GM23338 (cell line): ENCODE data around the gene PDLIM5. TPM values are rescaled to one million over a fixed set of nuclear protein-coding genes. Genes with fewer than 3 reads are reported as not detected.

ENCODE experiments used
- ATAC-seq: fragments of 200-7000 bp; cut with Tn5 transposase; 3 replicates; pipeline ENCODE4 v1.9.1; 2020
- DNase-seq: peaks from one replicate; pipeline ENCODE4 v3.0.0-alpha.2; 2015; ENCODE audit warnings: low spot score
- H2AFZ ChIP-seq: fragments of 200-600 bp; sonication (generic); 2 replicates; pipeline ENCODE4 v1.8.0; 2016; ENCODE audit warnings: antibody characterized with exemption, mild to moderate bottlenecking, moderate library complexity
- H3F3A ChIP-seq: fragments of 200-600 bp; sonication (generic); replicated peaks from 2 replicates; pipeline ENCODE4 v1.8.0; 2017; ENCODE audit warnings: antibody characterized with exemption, mixed run types, low read depth
- H3K27ac ChIP-seq: fragments of 200-600 bp; sonication (generic); 2 replicates; pipeline ENCODE4 v1.6.1; 2016; ENCODE audit warnings: low read depth
- H3K27me3 ChIP-seq: fragments of 200-600 bp; sonication (generic); 2 replicates; pipeline ENCODE4 v1.8.0; 2016; ENCODE audit warnings: mild to moderate bottlenecking, mixed run types, moderate library complexity; ENCODE audit not compliant: insufficient read depth
- H3K36me3 ChIP-seq: fragments of 200-600 bp; sonication (generic); 2 replicates; pipeline ENCODE4 v1.8.0; 2016; ENCODE audit warnings: mild to moderate bottlenecking; ENCODE audit not compliant: insufficient read depth
- H3K4me1 ChIP-seq: fragments of 200-600 bp; sonication (generic); 2 replicates; pipeline ENCODE4 v1.8.0; 2016; ENCODE audit warnings: mild to moderate bottlenecking, moderate library complexity; ENCODE audit not compliant: insufficient read depth
- H3K4me2 ChIP-seq: fragments of 200-600 bp; sonication (generic); 2 replicates; pipeline ENCODE4 v1.7.1; 2017; ENCODE audit warnings: mixed run types
- H3K4me3 ChIP-seq: fragments of 200-600 bp; sonication (generic); 2 replicates; pipeline ENCODE4 v1.6.1; 2016; ENCODE audit warnings: mixed run types
- H3K79me2 ChIP-seq: fragments of 200-600 bp; sonication (generic); replicated peaks from 2 replicates; pipeline ENCODE4 v1.8.0; 2017; ENCODE audit warnings: mild to moderate bottlenecking; ENCODE audit not compliant: insufficient read depth
- H3K9me2 ChIP-seq: fragments of 200-600 bp; sonication (generic); 2 replicates; pipeline ENCODE4 v1.8.0; 2017; ENCODE audit not compliant: insufficient read depth
- H4K20me1 ChIP-seq: fragments of 200-600 bp; sonication (generic); replicated peaks from 2 replicates; pipeline ENCODE4 v1.8.0; 2017; ENCODE audit warnings: mild to moderate bottlenecking; ENCODE audit not compliant: insufficient read depth
- H3K27ac Mint-ChIP-seq: 2 replicates; pipeline ENCODE4 v1.8.0; 2020; ENCODE audit warnings: inconsistent platforms, mild to moderate bottlenecking, moderate library complexity, mixed read lengths
- H3K27me3 Mint-ChIP-seq: 3 replicates; pipeline ENCODE4 v1.8.0; 2022; ENCODE audit warnings: low read depth, mild to moderate bottlenecking, moderate library complexity, mixed read lengths, inconsistent platforms; ENCODE audit not compliant: insufficient read depth, poor library complexity
- H3K36me3 Mint-ChIP-seq: 3 replicates; pipeline ENCODE4 v1.8.0; 2021; ENCODE audit warnings: low read depth, mild to moderate bottlenecking, inconsistent platforms, moderate library complexity, mixed read lengths
- H3K4me1 Mint-ChIP-seq: 3 replicates; pipeline ENCODE4 v1.8.0; 2020; ENCODE audit warnings: mild to moderate bottlenecking, inconsistent platforms, mixed read lengths
- H3K4me3 Mint-ChIP-seq: 3 replicates; pipeline ENCODE4 v1.8.0; 2021; ENCODE audit warnings: moderate library complexity, mild to moderate bottlenecking, inconsistent platforms, mixed read lengths
- H3K9me3 Mint-ChIP-seq: 3 replicates; pipeline ENCODE4 v1.8.0; 2020; ENCODE audit warnings: moderate library complexity, mild to moderate bottlenecking, inconsistent platforms, mixed read lengths
- CREB1 ChIP-seq: fragments of 250-450 bp; sonication (Bioruptor Pico); IDR thresholded peaks from 2 replicates; pipeline ENCODE4 v1.5.0; 2020; ENCODE audit warnings: low read depth, mild to moderate bottlenecking, moderate library complexity
- CTCF ChIP-seq, 2 experiments: fragments of 200-600 bp in 1 of 2; sonication (generic) in 1 of 2; conservative IDR thresholded peaks; 2 replicates each; pipeline versions ENCODE4 v1.5.1 to v1.6.1; 2016 to 2017; ENCODE audit warnings: antibody characterized with exemption in 2 of 2, low read depth in 2 of 2, mild to moderate bottlenecking in 2 of 2, moderate library complexity in 1 of 2
- ETS1 ChIP-seq: IDR thresholded peaks from 2 replicates; pipeline ENCODE4 v1.6.1; 2016; ENCODE audit warnings: antibody characterized with exemption
- EZH2 ChIP-seq: fragments of 200-600 bp; sonication (generic); IDR thresholded peaks from one replicate; pipeline ENCODE4 v1.8.0; 2017; ENCODE audit warnings: antibody characterized with exemption, mild to moderate bottlenecking, low read depth; ENCODE audit not compliant: unreplicated experiment
- EZH2phosphoT487 ChIP-seq: fragments of 200-600 bp; sonication (generic); IDR thresholded peaks from one replicate; pipeline ENCODE4 v1.8.1; 2018; ENCODE audit warnings: antibody characterized with exemption; ENCODE audit not compliant: unreplicated experiment
- JUNB ChIP-seq: IDR thresholded peaks from one replicate; pipeline ENCODE4 v1.6.1; 2016; ENCODE audit warnings: antibody characterized with exemption; ENCODE audit not compliant: unreplicated experiment
- NANOG ChIP-seq: IDR thresholded peaks from 2 replicates; pipeline ENCODE4 v1.6.1; 2016; ENCODE audit warnings: antibody characterized with exemption, borderline replicate concordance
- POLR2AphosphoS5 ChIP-seq: IDR thresholded peaks from 2 replicates; pipeline ENCODE4 v1.6.1; 2016; ENCODE audit warnings: antibody characterized with exemption, low read depth
- REST ChIP-seq: IDR thresholded peaks from one replicate; pipeline ENCODE4 v1.6.1; 2018; ENCODE audit warnings: antibody characterized with exemption; ENCODE audit not compliant: unreplicated experiment
- STAT1 ChIP-seq: IDR thresholded peaks from one replicate; pipeline ENCODE4 v1.6.1; 2016; ENCODE audit warnings: antibody characterized with exemption; ENCODE audit not compliant: unreplicated experiment
- ZNF114 ChIP-seq: fragments of 250-450 bp; sonication (Bioruptor Pico); IDR thresholded peaks from 2 replicates; pipeline ENCODE4 v1.5.0; 2020; ENCODE audit warnings: mild to moderate bottlenecking, moderate library complexity
- ZNF331 ChIP-seq: fragments of 250-450 bp; sonication (Bioruptor Pico); IDR thresholded peaks from 2 replicates; pipeline ENCODE4 v1.5.0; 2020; ENCODE audit warnings: low read depth, mild to moderate bottlenecking, moderate library complexity
- polyA plus RNA-seq: library from polyadenylated mRNA; unstranded; fragments of >200 nt; fragmentation: Nextera tagmentation; extraction: Ambion mirVana; gene quantifications from 2 replicates; pipeline ENCODE4 v1.2.1, GENCODE V29; 2016
- total RNA-seq: library from RNA; depleted of rRNA; stranded (reverse); fragments of >200 nt; shearing (Covaris generic); gene quantifications from 2 replicates; pipeline ENCODE4 v1.2.3, GENCODE V29; 2014
- TF ChIP-seq, protein P1 (sequence below): fragments of 250-450 bp; sonication (Bioruptor Pico); IDR thresholded peaks from 2 replicates; pipeline ENCODE4 v1.5.0; 2020; ENCODE audit warnings: mild to moderate bottlenecking, moderate library complexity

PDLIM5 gene
- total and polyA plus RNA-seq, 2 experiments from 2014 or later, result 45.2 to 53.0 TPM

DNA sequence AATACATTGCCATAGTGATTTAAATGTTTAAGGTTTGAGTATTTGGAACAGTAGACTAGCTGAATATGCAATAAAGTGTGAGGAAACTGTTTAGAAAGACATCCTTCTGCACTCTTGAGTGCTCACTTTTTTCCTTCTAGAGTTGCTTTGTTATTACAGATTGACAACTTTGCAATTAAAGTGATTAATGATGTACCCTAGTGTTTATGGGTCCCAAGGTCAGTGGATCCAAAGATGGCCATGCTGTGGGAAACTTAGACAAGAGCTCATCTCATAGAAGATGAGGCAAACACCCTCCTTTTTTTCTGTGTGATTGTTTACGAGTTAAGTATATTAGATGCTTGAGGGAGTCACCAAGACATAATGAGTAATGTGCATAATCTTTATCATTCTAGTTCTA lies 118.8 kb downstream of the PDLIM5 start:
- Mint-ChIP-seq H3K4me1 (peaks cover 12% of the 10 kb centered on the region), H3K27ac (no peak overlapping the region), H3K9me3 (no peaks in the 10 kb centered on the region), H3K4me3 (no peak overlapping the region), H3K36me3 (no peaks in the 10 kb centered on the region), H3K27me3 (peaks cover 1% of the 10 kb centered on the region)
- Histone ChIP-seq H3K4me3 (no peak overlapping the region), H3K27ac (no peak overlapping the region), H3F3A (no peaks in the 10 kb centered on the region), H2AFZ (no peak overlapping the region), H3K4me1 (peaks cover 12% of the 10 kb centered on the region), H3K36me3 (no peaks in the 10 kb centered on the region), H3K9me2 (no peaks in the 10 kb centered on the region), H3K79me2 (0 out of 2 replicates have a peak, but pooled peaks cover 4% of the 10 kb centered on the region), H3K27me3 (no peaks in the 10 kb centered on the region), H4K20me1 (no peaks in the 10 kb centered on the region), H3K4me2 (no peak overlapping the region)
- TF ChIP-seq ZNF331 (no peak), ZNF114 (no peak), JUNB (no peak), REST (no peak), POLR2AphosphoS5 (no peak), ETS1 (no peak), CTCF (conservative IDR thresholded peaks at IDR 0.05; ENCODE audit: low read depth in 2 of 2) (no peak), NANOG (no peak), CREB1 (CRISPR knock-in tag) (no peak), STAT1 (no peak), EZH2 (no peak), EZH2phosphoT487 (no peak)
- TF ChIP-seq, protein P1, sequence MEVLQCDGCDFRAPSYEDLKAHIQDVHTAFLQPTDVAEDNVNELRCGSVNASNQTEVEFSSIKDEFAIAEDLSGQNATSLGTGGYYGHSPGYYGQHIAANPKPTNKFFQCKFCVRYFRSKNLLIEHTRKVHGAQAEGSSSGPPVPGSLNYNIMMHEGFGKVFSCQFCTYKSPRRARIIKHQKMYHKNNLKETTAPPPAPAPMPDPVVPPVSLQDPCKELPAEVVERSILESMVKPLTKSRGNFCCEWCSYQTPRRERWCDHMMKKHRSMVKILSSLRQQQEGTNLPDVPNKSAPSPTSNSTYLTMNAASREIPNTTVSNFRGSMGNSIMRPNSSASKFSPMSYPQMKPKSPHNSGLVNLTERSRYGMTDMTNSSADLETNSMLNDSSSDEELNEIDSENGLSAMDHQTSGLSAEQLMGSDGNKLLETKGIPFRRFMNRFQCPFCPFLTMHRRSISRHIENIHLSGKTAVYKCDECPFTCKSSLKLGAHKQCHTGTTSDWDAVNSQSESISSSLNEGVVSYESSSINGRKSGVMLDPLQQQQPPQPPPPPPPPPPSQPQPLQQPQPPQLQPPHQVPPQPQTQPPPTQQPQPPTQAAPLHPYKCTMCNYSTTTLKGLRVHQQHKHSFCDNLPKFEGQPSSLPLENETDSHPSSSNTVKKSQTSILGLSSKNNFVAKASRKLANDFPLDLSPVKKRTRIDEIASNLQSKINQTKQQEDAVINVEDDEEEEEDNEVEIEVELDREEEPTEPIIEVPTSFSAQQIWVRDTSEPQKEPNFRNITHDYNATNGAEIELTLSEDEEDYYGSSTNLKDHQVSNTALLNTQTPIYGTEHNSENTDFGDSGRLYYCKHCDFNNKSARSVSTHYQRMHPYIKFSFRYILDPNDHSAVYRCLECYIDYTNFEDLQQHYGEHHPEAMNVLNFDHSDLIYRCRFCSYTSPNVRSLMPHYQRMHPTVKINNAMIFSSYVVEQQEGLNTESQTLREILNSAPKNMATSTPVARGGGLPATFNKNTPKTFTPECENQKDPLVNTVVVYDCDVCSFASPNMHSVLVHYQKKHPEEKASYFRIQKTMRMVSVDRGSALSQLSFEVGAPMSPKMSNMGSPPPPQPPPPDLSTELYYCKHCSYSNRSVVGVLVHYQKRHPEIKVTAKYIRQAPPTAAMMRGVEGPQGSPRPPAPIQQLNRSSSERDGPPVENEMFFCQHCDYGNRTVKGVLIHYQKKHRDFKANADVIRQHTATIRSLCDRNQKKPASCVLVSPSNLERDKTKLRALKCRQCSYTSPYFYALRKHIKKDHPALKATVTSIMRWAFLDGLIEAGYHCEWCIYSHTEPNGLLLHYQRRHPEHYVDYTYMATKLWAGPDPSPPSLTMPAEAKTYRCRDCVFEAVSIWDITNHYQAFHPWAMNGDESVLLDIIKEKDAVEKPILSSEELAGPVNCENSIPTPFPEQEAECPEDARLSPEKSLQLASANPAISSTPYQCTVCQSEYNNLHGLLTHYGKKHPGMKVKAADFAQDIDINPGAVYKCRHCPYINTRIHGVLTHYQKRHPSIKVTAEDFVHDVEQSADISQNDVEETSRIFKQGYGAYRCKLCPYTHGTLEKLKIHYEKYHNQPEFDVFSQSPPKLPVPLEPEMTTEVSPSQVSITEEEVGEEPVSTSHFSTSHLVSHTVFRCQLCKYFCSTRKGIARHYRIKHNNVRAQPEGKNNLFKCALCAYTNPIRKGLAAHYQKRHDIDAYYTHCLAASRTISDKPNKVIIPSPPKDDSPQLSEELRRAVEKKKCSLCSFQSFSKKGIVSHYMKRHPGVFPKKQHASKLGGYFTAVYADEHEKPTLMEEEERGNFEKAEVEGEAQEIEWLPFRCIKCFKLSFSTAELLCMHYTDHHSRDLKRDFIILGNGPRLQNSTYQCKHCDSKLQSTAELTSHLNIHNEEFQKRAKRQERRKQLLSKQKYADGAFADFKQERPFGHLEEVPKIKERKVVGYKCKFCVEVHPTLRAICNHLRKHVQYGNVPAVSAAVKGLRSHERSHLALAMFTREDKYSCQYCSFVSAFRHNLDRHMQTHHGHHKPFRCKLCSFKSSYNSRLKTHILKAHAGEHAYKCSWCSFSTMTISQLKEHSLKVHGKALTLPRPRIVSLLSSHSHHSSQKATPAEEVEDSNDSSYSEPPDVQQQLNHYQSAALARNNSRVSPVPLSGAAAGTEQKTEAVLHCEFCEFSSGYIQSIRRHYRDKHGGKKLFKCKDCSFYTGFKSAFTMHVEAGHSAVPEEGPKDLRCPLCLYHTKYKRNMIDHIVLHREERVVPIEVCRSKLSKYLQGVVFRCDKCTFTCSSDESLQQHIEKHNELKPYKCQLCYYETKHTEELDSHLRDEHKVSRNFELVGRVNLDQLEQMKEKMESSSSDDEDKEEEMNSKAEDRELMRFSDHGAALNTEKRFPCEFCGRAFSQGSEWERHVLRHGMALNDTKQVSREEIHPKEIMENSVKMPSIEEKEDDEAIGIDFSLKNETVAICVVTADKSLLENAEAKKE, result no peak
- DNase-seq (no peak), ATAC-seq (no peak)
